Nephron progenitor cell (in vitro differentiated cells): ENCODE results near the gene IQGAP3.
A peak's percentile ranks its signal among the peaks of the same experiment; 100 is the strongest.

ENCODE experiments used
- DNase-seq: peaks from one replicate; pipeline ENCODE4 v3.0.0; 2021
- H3K27ac Mint-ChIP-seq: 2 replicates; pipeline ENCODE4 v1.8.0; 2021; ENCODE audit warnings: mild to moderate bottlenecking, moderate library complexity, mixed read lengths
- H3K27me3 Mint-ChIP-seq: 2 replicates; pipeline ENCODE4 v1.8.0; 2021; ENCODE audit warnings: mild to moderate bottlenecking, low read depth, mixed read lengths; ENCODE audit not compliant: poor library complexity
- H3K36me3 Mint-ChIP-seq: 2 replicates; pipeline ENCODE4 v1.8.0; 2021; ENCODE audit warnings: low read depth, mixed read lengths
- H3K4me1 Mint-ChIP-seq: 2 replicates; pipeline ENCODE4 v1.8.0; 2021; ENCODE audit warnings: mixed read lengths
- H3K4me3 Mint-ChIP-seq: 2 replicates; pipeline ENCODE4 v1.8.0; 2021; ENCODE audit warnings: mild to moderate bottlenecking, moderate library complexity, mixed read lengths
- H3K9me3 Mint-ChIP-seq: 2 replicates; pipeline ENCODE4 v1.8.0; 2021; ENCODE audit warnings: mild to moderate bottlenecking, moderate library complexity, mixed read lengths
- CTCF ChIP-seq: fragments of 200-600 bp; sonication (generic); IDR thresholded peaks from 2 replicates; pipeline ENCODE4 v1.5.0; 2021; ENCODE audit warnings: antibody characterized with exemption

Gene IQGAP3

GRCh38 chr1:156532374-156532773 lies 40.0 kb downstream of the IQGAP3 start:
- no peak for DNase-seq
- peaks cover 63% of the 10 kb centered on the region for H3K36me3 Mint-ChIP-seq
- H3K4me1 Mint-ChIP-seq = no peaks in the 10 kb centered on the region

GRCh38 chr1:156530006-156530405 lies 42.4 kb downstream of the IQGAP3 start:
- H3K4me1 Mint-ChIP-seq = peaks cover 16% of the 10 kb centered on the region

More at GRCh38 chr1:156532374-156532773, 40.0 kb downstream of the IQGAP3 start:
- Mint-ChIP-seq H3K4me3 (no peak overlapping the region), H3K9me3 (no peaks in the 10 kb centered on the region), H3K27me3 (peaks cover 4% of the 10 kb centered on the region), H3K27ac (no peak overlapping the region)
- TF ChIP-seq CTCF = no peak

GRCh38 chr1:156528875-156529425 lies 43.4 kb downstream of the IQGAP3 start:
- H3K4me1 Mint-ChIP-seq = peaks cover 27% of the 10 kb centered on the region
- no peaks in the 10 kb centered on the region for H3K9me3 Mint-ChIP-seq
- no peak overlapping the region for H3K4me3 Mint-ChIP-seq
- no peaks in the 10 kb centered on the region for H3K27me3 Mint-ChIP-seq
- DNase-seq = no peak
- H3K36me3 Mint-ChIP-seq = peaks cover 51% of the 10 kb centered on the region
- TF ChIP-seq CTCF = no peak
- H3K27ac Mint-ChIP-seq = no peak overlapping the region

More at GRCh38 chr1:156530006-156530405, 42.4 kb downstream of the IQGAP3 start:
- Mint-ChIP-seq H3K4me3 (no peak overlapping the region), H3K9me3 (no peaks in the 10 kb centered on the region), H3K27ac (no peak overlapping the region), H3K27me3 (no peaks in the 10 kb centered on the region), H3K36me3 (peaks cover 55% of the 10 kb centered on the region)
- DNase-seq = no peak
- no peak for TF ChIP-seq CTCF

DNA sequence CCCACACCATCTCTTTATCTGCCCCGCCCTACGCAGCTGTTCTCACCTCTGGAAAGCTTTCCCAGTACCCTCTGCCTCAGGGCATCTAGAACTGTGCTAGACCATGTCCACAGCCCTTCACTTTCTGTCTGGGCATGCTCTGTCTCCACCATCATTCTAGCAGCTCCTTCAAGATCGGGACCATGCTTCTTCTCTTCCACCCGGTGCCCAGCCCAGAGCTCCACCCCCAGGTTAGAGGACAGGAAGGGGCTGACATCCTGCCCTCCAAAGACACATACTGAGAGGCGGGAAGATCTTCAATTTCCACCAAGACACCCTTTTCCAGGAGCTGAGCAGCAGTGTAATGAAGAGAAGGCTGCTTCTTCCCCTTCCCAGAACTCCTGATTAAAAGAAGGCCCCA lies 44.1 kb downstream of the IQGAP3 start:
- TF ChIP-seq CTCF = no peak
- Mint-ChIP-seq H3K4me3 (no peak overlapping the region), H3K4me1 (peaks cover 28% of the 10 kb centered on the region), H3K36me3 (peaks cover 44% of the 10 kb centered on the region), H3K27ac (peak overlapping the region; percentile 75), H3K27me3 (no peaks in the 10 kb centered on the region), H3K9me3 (no peaks in the 10 kb centered on the region)
- DNase-seq = no peak

DNA sequence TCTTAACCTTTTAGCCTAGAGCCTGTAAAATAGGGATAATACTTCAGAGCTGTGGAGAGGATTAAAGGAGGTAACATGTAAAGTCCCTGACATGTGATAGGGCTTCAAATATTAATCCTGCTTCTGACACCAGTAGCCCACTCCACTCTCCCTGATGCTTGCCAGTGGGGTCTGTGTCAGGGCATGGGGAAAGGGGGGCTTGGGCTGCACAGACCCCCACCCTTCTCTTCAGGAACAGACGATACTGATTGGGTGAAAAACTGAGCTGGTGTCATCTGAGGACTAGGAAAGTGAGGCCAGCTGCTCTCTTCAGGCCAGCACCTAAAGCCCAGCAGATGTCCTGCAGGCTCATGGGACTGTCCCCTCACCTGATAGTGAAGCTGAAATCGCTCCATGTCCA lies 44.8 kb downstream of the IQGAP3 start:
- H3K27me3 Mint-ChIP-seq = no peaks in the 10 kb centered on the region
- no peak for DNase-seq
- H3K9me3 Mint-ChIP-seq = no peaks in the 10 kb centered on the region
- no peak overlapping the region for H3K4me3 Mint-ChIP-seq
- peaks cover 43% of the 10 kb centered on the region for H3K36me3 Mint-ChIP-seq
- no peak overlapping the region for H3K27ac Mint-ChIP-seq
- no peak for TF ChIP-seq CTCF
- peaks cover 28% of the 10 kb centered on the region for H3K4me1 Mint-ChIP-seq

DNA sequence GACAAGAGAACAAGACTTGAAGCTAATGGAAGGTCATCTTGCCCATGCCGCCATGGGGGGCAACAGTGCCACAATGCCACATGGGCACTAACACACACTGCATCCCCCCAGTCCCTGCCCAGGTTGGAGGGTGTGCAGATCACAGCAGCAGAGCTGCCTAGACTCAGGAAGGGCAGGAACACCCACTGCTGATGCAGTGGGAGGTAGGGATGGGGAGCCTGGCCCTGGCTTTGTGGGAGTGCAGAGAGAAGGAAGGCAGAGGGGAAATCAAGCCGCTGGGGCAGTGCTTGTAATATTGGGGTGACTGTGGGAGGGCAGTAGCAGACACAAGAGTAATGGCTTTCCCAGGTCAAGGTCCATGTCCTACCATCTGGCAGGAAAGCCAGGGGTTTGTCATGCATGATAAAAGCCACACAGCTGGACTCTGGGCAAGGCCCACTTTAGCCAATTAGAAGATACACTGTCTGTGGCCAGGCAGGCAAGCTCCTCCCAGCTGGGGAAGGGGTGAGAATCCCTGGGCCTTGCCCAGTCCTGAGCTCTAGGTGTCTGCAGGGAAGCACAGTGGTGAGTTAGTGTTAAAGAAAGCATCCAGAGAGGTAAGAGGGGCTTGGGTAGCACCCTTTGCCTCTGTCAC lies 46.4 kb downstream of the IQGAP3 start:
- H3K27ac Mint-ChIP-seq = no peak overlapping the region
- H3K4me1 Mint-ChIP-seq = peaks cover 28% of the 10 kb centered on the region
- H3K4me3 Mint-ChIP-seq = no peak overlapping the region
- no peak for TF ChIP-seq CTCF
- H3K27me3 Mint-ChIP-seq = no peaks in the 10 kb centered on the region
- H3K36me3 Mint-ChIP-seq = peaks cover 39% of the 10 kb centered on the region
- no peak for DNase-seq
- no peaks in the 10 kb centered on the region for H3K9me3 Mint-ChIP-seq
